Left hindlimb (tissue), 1 donor: Measurements from ENCODE around the gene CAMTA1.

Experiments used
- DNase-seq: peaks from one replicate; pipeline ENCODE4 v3.0.0-alpha.2; 2018

The CAMTA1 gene

DNA sequence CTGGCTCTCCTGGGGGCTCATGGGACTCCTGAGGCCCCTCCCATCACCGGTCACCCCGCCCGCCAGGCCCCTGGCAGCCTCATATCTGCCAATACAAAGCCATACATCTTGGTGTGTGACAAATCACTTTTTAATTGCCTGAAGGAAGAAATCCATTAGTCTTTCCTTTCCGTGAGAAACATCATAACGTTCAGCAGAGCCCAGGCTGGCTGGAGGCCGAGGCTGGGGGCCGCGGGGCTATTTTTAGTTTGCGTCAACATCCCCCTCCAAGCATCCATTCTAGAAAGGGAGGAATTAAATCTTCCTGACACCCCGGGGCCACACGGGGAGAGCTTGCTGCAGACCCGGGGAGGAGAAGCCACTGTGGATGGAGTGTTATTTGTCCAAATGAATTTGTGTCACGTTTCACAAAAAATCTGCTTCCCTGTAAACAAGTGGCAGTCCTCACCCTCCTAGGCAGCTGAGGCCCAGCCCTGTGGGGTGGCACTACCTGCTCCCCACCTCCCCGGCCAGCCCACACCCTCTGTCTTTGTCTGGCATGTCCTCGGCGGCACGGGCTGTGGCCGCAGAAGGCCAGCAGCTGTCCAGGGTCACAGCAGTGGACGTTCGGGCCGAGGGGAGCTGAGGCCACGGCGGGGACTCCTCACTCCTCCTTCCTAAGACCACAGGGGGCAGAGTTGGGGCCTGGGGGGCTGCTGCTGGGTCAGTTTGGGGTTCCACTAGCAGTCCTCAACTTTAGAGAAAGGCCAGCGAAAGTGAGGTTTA lies 749.0 kb downstream of the CAMTA1 start:
- peak; percentile 60 for DNase-seq

DNA sequence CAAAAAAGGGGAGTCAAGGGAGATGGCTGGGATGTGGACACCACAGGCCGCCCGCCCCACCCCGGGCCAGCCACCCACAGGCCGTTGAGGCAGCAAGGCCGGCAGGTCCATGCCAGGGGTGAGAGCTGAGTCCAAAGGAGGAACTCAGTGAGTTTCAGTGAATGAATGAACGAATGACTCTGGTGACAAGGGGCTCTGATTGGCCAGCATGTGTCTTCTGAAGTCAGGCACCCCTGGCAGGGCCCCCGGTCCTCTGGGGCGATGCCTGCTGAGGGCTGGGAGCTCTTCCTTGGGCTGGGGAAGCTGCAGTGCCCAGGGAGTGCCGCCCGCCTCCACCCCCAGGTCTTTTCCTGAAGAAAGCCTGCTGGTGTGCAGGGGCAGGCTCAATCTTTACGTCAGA lies 749.8 kb downstream of the CAMTA1 start:
- DNase-seq, result no peak

GRCh38 chr1:7535934-7536878 lies 751.0 kb downstream of the CAMTA1 start:
- DNase-seq, result no peak

- DNase-seq, result no peak
Observed at GRCh38 chr1:7536891-7537591, 751.8 kb downstream of the CAMTA1 start.

DNA sequence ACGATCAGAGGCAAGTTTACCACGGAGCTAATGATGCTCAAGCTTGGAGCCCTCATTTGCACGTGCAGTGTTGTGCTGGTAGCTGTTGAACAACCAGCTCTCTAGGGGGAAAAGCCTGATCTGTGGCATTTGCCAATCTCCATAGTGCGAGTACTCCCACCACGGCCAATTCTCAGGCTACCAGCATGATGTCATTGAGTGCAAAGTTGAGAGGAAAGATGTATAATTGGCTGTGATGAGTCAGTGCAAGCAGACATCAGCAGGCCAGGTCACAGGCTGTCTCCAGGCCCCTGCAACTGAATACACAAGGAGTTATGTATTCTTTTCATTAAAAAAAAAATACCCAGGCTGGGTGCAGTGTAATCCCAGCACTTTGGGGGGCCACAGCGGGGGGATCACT lies 752.8 kb downstream of the CAMTA1 start:
- DNase-seq, result no peak

GRCh38 chr1:7538849-7539768 lies 753.9 kb downstream of the CAMTA1 start:
- DNase-seq, result peak; percentile 32

- peak; percentile 14 for DNase-seq
Observed at GRCh38 chr1:7539769-7540175, 754.5 kb downstream of the CAMTA1 start.

DNA sequence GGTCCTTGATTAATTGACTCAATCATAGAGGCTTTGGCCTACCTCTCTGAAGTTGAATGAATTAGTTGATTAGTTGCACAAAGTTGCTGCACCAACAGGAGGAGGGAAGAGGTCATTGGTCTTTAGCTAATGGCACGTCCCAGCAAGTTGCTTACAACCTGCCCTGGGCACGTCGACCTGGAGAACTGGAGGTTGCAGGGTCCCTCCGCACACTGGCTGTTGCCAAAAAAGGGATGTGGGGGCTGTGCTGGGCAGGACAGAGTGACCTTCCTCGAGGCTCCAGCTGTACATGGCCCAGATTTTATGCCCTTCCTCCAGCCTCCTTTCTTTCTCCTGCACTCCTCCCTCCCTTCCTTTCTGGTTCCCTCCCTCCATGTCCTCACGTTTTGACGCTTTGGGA lies 755.6 kb downstream of the CAMTA1 start:
- no peak for DNase-seq

DNA sequence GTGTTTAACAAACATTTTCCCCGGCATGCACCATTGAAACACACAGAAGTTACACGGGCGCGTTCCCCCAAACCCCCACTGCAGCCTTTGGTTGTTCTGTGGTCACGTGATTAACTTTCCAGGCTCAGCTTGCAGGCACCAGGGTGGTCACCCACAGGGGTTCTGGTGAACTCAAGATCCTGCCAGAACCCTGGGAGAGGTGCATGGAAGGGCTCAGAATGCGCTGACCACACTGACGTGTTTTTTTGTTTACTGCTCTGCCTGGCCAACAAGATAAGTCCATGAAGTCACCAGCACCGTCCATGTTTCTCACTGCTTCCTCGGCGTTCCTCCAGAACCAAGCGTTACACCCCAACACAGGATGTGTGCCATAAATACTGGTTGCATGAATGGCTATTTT lies 756.4 kb downstream of the CAMTA1 start:
- peak; percentile 8 for DNase-seq

GRCh38 chr1:7543718-7544090 lies 758.5 kb downstream of the CAMTA1 start:
- no peak for DNase-seq

GRCh38 chr1:7549277-7550161 lies 764.3 kb downstream of the CAMTA1 start:
- DNase-seq, result no peak

DNA sequence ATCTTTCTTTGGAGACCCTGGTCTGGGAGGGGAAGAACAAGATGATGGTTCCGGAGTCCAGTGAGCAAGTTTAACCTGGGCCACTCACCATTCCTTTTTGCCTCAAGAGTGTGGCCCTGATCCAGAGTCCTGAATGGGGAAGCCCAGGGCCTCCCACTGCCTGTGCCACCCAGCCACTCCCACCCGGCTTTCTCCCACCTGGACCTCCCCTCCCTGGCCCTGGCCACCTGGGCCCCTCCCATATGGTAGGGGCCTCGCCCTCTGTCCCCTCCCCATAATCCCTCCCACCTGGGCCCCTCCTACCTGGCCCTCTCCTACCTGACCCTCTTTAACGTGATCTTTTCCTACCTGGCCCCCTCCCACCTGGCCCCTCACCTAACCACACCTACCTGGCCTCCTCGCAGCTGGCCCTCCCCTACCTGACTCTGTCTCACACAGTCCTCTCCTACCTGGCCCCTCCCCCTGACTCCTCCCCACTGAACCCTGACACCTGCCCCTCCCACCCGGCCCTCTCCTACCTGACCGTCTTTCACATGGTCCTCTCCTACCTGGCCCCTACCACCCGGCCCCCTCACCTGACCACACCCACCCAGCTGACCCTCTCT lies 765.1 kb downstream of the CAMTA1 start:
- no peak for DNase-seq

DNA sequence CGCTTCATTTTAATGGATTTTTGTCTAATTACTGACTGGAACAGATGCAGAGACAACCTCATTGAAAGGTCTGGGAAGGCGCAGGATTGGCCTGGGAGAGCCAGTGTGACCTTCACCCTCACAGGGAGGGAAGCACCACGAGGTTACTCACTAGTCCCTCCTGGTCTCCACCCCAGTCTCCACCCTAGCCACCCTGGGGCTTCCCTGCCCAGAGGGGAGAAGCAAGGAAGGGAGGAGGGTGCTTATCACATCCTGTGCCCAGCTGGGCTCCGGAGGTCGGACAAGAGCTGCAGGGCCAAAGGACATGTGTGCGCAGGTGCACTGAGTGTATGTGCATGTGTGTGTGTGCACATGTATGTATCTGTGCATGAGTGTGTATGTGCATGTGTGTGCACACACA lies 765.7 kb downstream of the CAMTA1 start:
- peak; percentile 23 for DNase-seq

- no peak for DNase-seq
Observed at GRCh38 chr1:7551442-7551841, 766.2 kb downstream of the CAMTA1 start.

DNA sequence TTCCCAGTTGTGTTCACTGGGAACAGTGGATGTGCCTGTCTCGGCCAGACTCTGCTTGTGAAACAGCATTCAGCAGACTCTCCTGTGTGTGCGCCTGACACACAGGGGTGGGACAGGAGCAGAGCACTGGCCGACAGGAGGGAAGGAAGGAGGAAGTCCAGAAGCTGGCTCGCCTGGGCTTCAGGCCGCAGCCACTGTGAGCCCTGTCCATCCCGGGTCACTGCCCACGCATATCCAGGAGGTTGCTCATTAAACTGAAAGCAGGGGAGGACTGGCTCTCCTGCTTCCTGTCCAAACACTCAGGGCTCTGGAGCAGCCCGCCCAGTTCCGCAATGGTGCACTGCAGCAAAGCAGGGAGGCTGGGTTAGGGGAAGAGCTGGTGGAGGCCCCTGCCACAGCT lies 767.1 kb downstream of the CAMTA1 start:
- no peak for DNase-seq

DNA sequence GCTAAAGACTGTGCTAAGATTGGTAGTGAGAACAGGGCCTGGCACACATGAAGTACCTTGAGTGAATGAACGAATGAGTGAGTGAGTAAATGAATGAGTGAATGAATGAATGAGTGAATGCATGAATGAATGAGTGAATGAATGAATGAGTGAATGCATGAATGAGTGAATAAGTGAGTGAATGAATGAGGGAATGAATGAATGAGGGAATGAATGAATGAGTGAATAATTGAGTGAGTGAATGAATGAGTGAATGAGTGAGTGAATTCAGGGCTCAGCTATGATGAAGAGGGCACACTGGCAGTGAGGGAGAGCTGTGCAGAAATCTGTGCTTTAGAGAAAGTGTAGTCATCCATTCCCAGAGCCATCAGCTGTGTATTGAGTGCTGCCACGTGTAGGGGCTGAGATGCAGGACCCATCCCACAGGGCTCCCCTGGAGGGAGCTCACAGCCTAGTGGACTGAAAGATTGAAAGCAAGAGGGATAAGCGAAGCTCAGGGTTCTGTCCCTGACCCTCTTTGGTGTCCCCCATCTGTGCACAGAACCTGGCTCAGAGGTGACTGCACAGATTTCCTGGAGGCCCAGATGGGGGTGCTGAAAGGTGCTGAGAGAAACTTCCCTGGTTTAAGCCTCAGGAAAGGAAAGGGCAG lies 767.9 kb downstream of the CAMTA1 start:
- no peak for DNase-seq

DNA sequence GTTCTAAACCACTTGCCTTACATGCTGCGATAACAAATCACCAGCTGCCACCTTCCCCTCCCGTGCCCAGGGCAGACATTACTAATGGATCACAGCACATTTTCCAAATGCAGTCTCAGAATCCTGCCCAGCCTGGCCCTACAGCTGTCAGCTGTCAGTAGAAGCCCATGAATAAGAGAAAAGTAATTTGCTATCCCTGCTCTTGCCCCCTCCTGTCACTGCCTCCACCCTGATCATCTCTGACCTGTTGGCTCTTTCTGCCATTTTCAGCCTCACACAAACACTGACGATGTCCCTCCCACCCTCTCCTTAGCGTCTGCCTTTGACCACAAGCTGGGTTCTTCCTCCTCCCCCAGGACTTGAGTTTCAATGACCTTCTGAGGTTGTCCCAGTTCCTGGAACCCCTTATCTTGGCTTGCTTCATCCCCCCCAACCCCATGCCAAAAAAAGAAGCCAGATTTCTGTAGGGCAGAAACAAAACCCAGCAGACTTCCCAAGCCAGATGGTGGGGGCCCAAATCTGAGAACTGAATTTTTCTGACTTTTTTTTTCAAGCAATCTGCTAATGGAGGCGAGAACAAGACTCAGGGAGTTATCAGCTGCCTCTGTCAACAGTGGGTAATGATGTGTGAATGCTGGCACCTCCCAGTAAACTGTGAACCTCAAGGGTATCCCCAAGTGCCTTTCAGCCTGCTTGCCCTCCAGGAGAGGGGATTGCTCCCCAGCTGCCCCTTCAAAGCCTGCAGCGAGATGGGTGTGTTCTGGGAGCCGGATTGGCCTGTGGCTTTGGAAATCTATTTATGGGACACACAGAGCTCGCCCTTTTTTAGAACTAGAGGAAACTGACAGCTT lies 769.4 kb downstream of the CAMTA1 start:
- DNase-seq, result no peak

GRCh38 chr1:7555391-7556185 lies 770.3 kb downstream of the CAMTA1 start:
- no peak for DNase-seq
